GM21381 (cell line): ENCODE data around the gene HES7.
"Not testable (repeated sequence)": the region's sequence is repeated elsewhere in the genome, so short reads cannot be mapped to it uniquely, and the experiment has no call there.

ENCODE experiments used
- ATAC-seq: cut with Tn5 transposase; IDR thresholded peaks from one replicate; pipeline ENCODE4 v1.9.1; 2021; ENCODE audit warnings: mild to moderate bottlenecking, moderate library complexity; ENCODE audit not compliant: unreplicated experiment

The HES7 gene

GRCh38 chr17:8124350-8125153, 646 bp upstream of the HES7 start:
- no peak for ATAC-seq

GRCh38 chr17:8122924-8123694, 797 bp downstream of the HES7 start:
- ATAC-seq, result no peak

GRCh38 chr17:8122422-8122923, 1.4 kb downstream of the HES7 start:
- ATAC-seq, result no peak

GRCh38 chr17:8121681-8122421, 2.1 kb downstream of the HES7 start:
- peak; percentile 21 for ATAC-seq

GRCh38 chr17:8121407-8121680, 2.6 kb downstream of the HES7 start:
- ATAC-seq, result no peak

- ATAC-seq, result no peak
These were observed 3.1 kb downstream of the HES7 start for GRCh38 chr17:8120520-8121406.

GRCh38 chr17:8119581-8120519, 4.1 kb downstream of the HES7 start:
- peak; percentile 17 for ATAC-seq

GRCh38 chr17:8118769-8119580, 4.9 kb downstream of the HES7 start:
- peak; percentile 27 for ATAC-seq

- ATAC-seq, result no peak
These were observed 5.7 kb downstream of the HES7 start, which contains the start of gene ALOXE3 for GRCh38 chr17:8117980-8118768. TSS of gene ALOXE3 (minus strand) at chr17:8118514. CDS start at chr17:8117990, 524 bp downstream.

- no peak for ATAC-seq
These were observed 6.4 kb downstream of the HES7 start for GRCh38 chr17:8117367-8117979.

- no peak for ATAC-seq
These were observed 7.1 kb downstream of the HES7 start for GRCh38 chr17:8116776-8117175.

- ATAC-seq, result no peak
These were observed 13.0 kb downstream of the HES7 start for GRCh38 chr17:8110907-8111306.

GRCh38 chr17:8110456-8110804, 13.5 kb downstream of the HES7 start:
- ATAC-seq, result no peak

GRCh38 chr17:8109661-8110455, 14.0 kb downstream of the HES7 start:
- ATAC-seq, result no peak

- ATAC-seq, result no peak
These were observed 14.8 kb downstream of the HES7 start for GRCh38 chr17:8108972-8109660.

GRCh38 chr17:8106980-8107379, 16.9 kb downstream of the HES7 start:
- not testable (repeated sequence) for ATAC-seq
